Effector memory CD4-positive, alpha-beta T cell (primary cell): ENCODE data around the gene LRFN2.

Source experiments
- DNase-seq, 3 donors: peaks; one replicate each; pipeline ENCODE4 v3.0.0-alpha.2; 2020
- H3K27ac ChIP-seq: 2 replicates; pipeline ENCODE4 v1.7.0; 2013; ENCODE audit warnings: mild to moderate bottlenecking, low read length, moderate library complexity; ENCODE audit not compliant: insufficient read depth, poor library complexity, severe bottlenecking
- H3K27me3 ChIP-seq: replicated peaks from 2 replicates; pipeline ENCODE4 v1.7.0; 2013; ENCODE audit warnings: mild to moderate bottlenecking, low read length; ENCODE audit not compliant: insufficient read depth, control insufficient read depth, poor library complexity, severe bottlenecking
- H3K36me3 ChIP-seq: 2 replicates; pipeline ENCODE4 v1.7.0; 2013; ENCODE audit warnings: mild to moderate bottlenecking, low read length, moderate library complexity; ENCODE audit not compliant: control insufficient read depth, insufficient read depth
- H3K4me1 ChIP-seq: 2 replicates; pipeline ENCODE4 v1.7.0; 2013; ENCODE audit warnings: low read length, mild to moderate bottlenecking; ENCODE audit not compliant: control insufficient read depth, insufficient read depth, poor library complexity, severe bottlenecking
- H3K4me3 ChIP-seq: 2 replicates; pipeline ENCODE4 v1.7.0; 2013; ENCODE audit warnings: low read length, low read depth, mild to moderate bottlenecking; ENCODE audit not compliant: insufficient read depth, poor library complexity, severe bottlenecking
- H3K9me3 ChIP-seq: 2 replicates; pipeline ENCODE4 v1.7.0; 2013; ENCODE audit warnings: mild to moderate bottlenecking, low read length, moderate library complexity; ENCODE audit not compliant: control insufficient read depth

LRFN2 gene

GRCh38 chr6:40437631-40438030, 149.5 kb downstream of the LRFN2 start:
- H3K4me3 ChIP-seq, result no peak overlapping the region
- no peaks in the 10 kb centered on the region for H3K36me3 ChIP-seq
- DNase-seq, result no peak

GRCh38 chr6:40436685-40437604, 150.2 kb downstream of the LRFN2 start:
- Histone ChIP-seq H3K9me3 (no peaks in the 10 kb centered on the region), H3K36me3 (no peaks in the 10 kb centered on the region), H3K4me1 (no peaks in the 10 kb centered on the region), H3K4me3 (no peak overlapping the region), H3K27ac (no peak overlapping the region), H3K27me3 (no peaks in the 10 kb centered on the region)
- no peak for DNase-seq

More at GRCh38 chr6:40437631-40438030, 149.5 kb downstream of the LRFN2 start:
- Histone ChIP-seq H3K27ac (no peak overlapping the region), H3K9me3 (no peaks in the 10 kb centered on the region), H3K27me3 (no peaks in the 10 kb centered on the region), H3K4me1 (no peaks in the 10 kb centered on the region)

GRCh38 chr6:40432982-40433381, 154.2 kb downstream of the LRFN2 start:
- no peak for DNase-seq
- Histone ChIP-seq H3K9me3 (no peaks in the 10 kb centered on the region), H3K36me3 (no peaks in the 10 kb centered on the region), H3K4me3 (no peak overlapping the region), H3K27ac (no peak overlapping the region), H3K27me3 (no peaks in the 10 kb centered on the region), H3K4me1 (no peaks in the 10 kb centered on the region)

- H3K4me3 ChIP-seq, result no peak overlapping the region
- H3K4me1 ChIP-seq, result no peaks in the 10 kb centered on the region
- H3K9me3 ChIP-seq, result no peaks in the 10 kb centered on the region
- H3K36me3 ChIP-seq, result no peaks in the 10 kb centered on the region
- no peaks in the 10 kb centered on the region for H3K27me3 ChIP-seq
- no peak for DNase-seq
- no peak overlapping the region for H3K27ac ChIP-seq
Observed at GRCh38 chr6:40431706-40432105, 155.5 kb downstream of the LRFN2 start.

GRCh38 chr6:40427196-40427595, 160.0 kb downstream of the LRFN2 start:
- Histone ChIP-seq H3K4me3 (no peak overlapping the region), H3K27ac (no peak overlapping the region), H3K36me3 (no peaks in the 10 kb centered on the region), H3K9me3 (no peaks in the 10 kb centered on the region), H3K4me1 (no peaks in the 10 kb centered on the region), H3K27me3 (no peaks in the 10 kb centered on the region)
- no peak for DNase-seq

- H3K9me3 ChIP-seq, result no peaks in the 10 kb centered on the region
- no peaks in the 10 kb centered on the region for H3K27me3 ChIP-seq
- H3K27ac ChIP-seq, result no peak overlapping the region
- H3K36me3 ChIP-seq, result no peaks in the 10 kb centered on the region
- DNase-seq, result no peak
- H3K4me1 ChIP-seq, result no peaks in the 10 kb centered on the region
- H3K4me3 ChIP-seq, result no peak overlapping the region
Observed at GRCh38 chr6:40426346-40427066, 160.7 kb downstream of the LRFN2 start.

- Histone ChIP-seq H3K27ac (no peak overlapping the region), H3K4me3 (no peak overlapping the region), H3K27me3 (no peaks in the 10 kb centered on the region), H3K36me3 (no peaks in the 10 kb centered on the region), H3K4me1 (no peaks in the 10 kb centered on the region), H3K9me3 (no peaks in the 10 kb centered on the region)
- DNase-seq, result no peak
Observed at GRCh38 chr6:40425192-40425919, 161.8 kb downstream of the LRFN2 start.

GRCh38 chr6:40422046-40422445, 165.1 kb downstream of the LRFN2 start:
- Histone ChIP-seq H3K4me3 (no peak overlapping the region), H3K9me3 (no peaks in the 10 kb centered on the region), H3K27me3 (no peaks in the 10 kb centered on the region), H3K36me3 (no peaks in the 10 kb centered on the region), H3K4me1 (no peaks in the 10 kb centered on the region), H3K27ac (no peak overlapping the region)
- no peak for DNase-seq

- Histone ChIP-seq H3K27ac (no peak overlapping the region), H3K4me3 (no peak overlapping the region), H3K9me3 (no peaks in the 10 kb centered on the region), H3K4me1 (no peaks in the 10 kb centered on the region), H3K27me3 (no peaks in the 10 kb centered on the region), H3K36me3 (no peaks in the 10 kb centered on the region)
- DNase-seq, result no peak
Observed at GRCh38 chr6:40419946-40420728, 167.0 kb downstream of the LRFN2 start.
